ENCODE results near the gene SLC24A2.
"Not testable (repeated sequence)": the region's sequence is repeated elsewhere in the genome, so short reads cannot be mapped to it uniquely, and the experiment has no call there.

SLC24A2 gene

GRCh38 chr9:19788614-19789271 is at the start of gene SLC24A2:
TSS of gene SLC24A2 (minus strand) at chr9:19789037.
- DNase-seq (ENCODE audit: insufficient read length, low spot score) (no peak), FAIRE-seq (no peak)

GRCh38 chr9:19833331-19833730 is 44.5 kb upstream of the SLC24A2 start:
- not testable (repeated sequence) for DNase-seq (ENCODE audit: insufficient read length, low spot score); FAIRE-seq

GRCh38 chr9:19830796-19831195 is 42.0 kb upstream of the SLC24A2 start:
- FAIRE-seq: no peak
- no peak for DNase-seq (ENCODE audit: insufficient read length, low spot score)

GRCh38 chr9:19828576-19829109 is 39.8 kb upstream of the SLC24A2 start:
- FAIRE-seq (no peak), DNase-seq (ENCODE audit: insufficient read length, low spot score) (no peak)

GRCh38 chr9:19816769-19817168 is 27.9 kb upstream of the SLC24A2 start:
- FAIRE-seq: no peak

GRCh38 chr9:19812194-19812593 is 23.4 kb upstream of the SLC24A2 start:
- FAIRE-seq (no peak), DNase-seq (ENCODE audit: insufficient read length, low spot score) (no peak)

More at GRCh38 chr9:19816769-19817168, 27.9 kb upstream of the SLC24A2 start:
- no peak for DNase-seq (ENCODE audit: insufficient read length, low spot score)

GRCh38 chr9:19809422-19810269 is 20.8 kb upstream of the SLC24A2 start:
- FAIRE-seq (no peak), DNase-seq (ENCODE audit: insufficient read length, low spot score) (no peak)

GRCh38 chr9:19807182-19807892 is 18.5 kb upstream of the SLC24A2 start:
- DNase-seq (ENCODE audit: insufficient read length, low spot score) (no peak), FAIRE-seq (no peak)

GRCh38 chr9:19804431-19804830 is 15.6 kb upstream of the SLC24A2 start:
- DNase-seq (ENCODE audit: insufficient read length, low spot score) (no peak), FAIRE-seq (no peak)

GRCh38 chr9:19800884-19801283 is 12.0 kb upstream of the SLC24A2 start:
- DNase-seq (ENCODE audit: insufficient read length, low spot score) (no peak), FAIRE-seq (no peak)

GRCh38 chr9:19799784-19800183 is 10.9 kb upstream of the SLC24A2 start:
- DNase-seq (ENCODE audit: insufficient read length, low spot score): no peak
- no peak for FAIRE-seq

GRCh38 chr9:19788152-19788551 is 685 bp downstream of the SLC24A2 start:
- FAIRE-seq (no peak), DNase-seq (ENCODE audit: insufficient read length, low spot score) (no peak)

GRCh38 chr9:19787672-19788071 is 1.2 kb downstream of the SLC24A2 start:
- DNase-seq (ENCODE audit: insufficient read length, low spot score) (no peak), FAIRE-seq (no peak)

GRCh38 chr9:19785230-19785629 is 3.6 kb downstream of the SLC24A2 start:
- no peak for FAIRE-seq

GRCh38 chr9:19784136-19784535 is 4.7 kb downstream of the SLC24A2 start:
- no peak for FAIRE-seq

More at GRCh38 chr9:19785230-19785629, 3.6 kb downstream of the SLC24A2 start:
- DNase-seq (ENCODE audit: insufficient read length, low spot score): no peak

GRCh38 chr9:19783500-19783899 is 5.3 kb downstream of the SLC24A2 start:
- FAIRE-seq: no peak

More at GRCh38 chr9:19784136-19784535, 4.7 kb downstream of the SLC24A2 start:
- DNase-seq (ENCODE audit: insufficient read length, low spot score): no peak

GRCh38 chr9:19782005-19782404 is 6.8 kb downstream of the SLC24A2 start:
- DNase-seq (ENCODE audit: insufficient read length, low spot score): no peak
- FAIRE-seq: no peak

More at GRCh38 chr9:19783500-19783899, 5.3 kb downstream of the SLC24A2 start:
- no peak for DNase-seq (ENCODE audit: insufficient read length, low spot score)

- DNase-seq (ENCODE audit: insufficient read length, low spot score) (no peak), FAIRE-seq (no peak)
Measured at GRCh38 chr9:19781240-19781639, 7.6 kb downstream of the SLC24A2 start.

GRCh38 chr9:19771446-19771845 is 17.4 kb downstream of the SLC24A2 start:
- FAIRE-seq: no peak
- no peak for DNase-seq (ENCODE audit: insufficient read length, low spot score)

- DNase-seq (ENCODE audit: insufficient read length, low spot score) (no peak), FAIRE-seq (no peak)
Measured at GRCh38 chr9:19770973-19771372, 17.9 kb downstream of the SLC24A2 start.

GRCh38 chr9:19769213-19769612 is 19.6 kb downstream of the SLC24A2 start:
- no peak for FAIRE-seq
- DNase-seq (ENCODE audit: insufficient read length, low spot score): no peak

Measured in GM19239 (cell line).